Activated CD4-positive, CD25-positive, alpha-beta regulatory T cell treated with anti-CD3 and anti-CD28 coated beads, Interleukin-2, amount 50 U/mL, for 24 hours (primary cell): Measurements from ENCODE around the gene ACVR1B.
A peak's percentile ranks its signal among the peaks of the same experiment; 100 is the strongest.

Experiments
- ATAC-seq, 2 donors: fragments of 150-1000 bp; cut with Tn5 transposase; one replicate each; pipeline ENCODE4 v1.10.0; 2021; ENCODE audit warnings: mild to moderate bottlenecking in 1 of 2, moderate library complexity in 1 of 2

The ACVR1B gene

GRCh38 chr12:51951199-51951842 lies at the start of gene ACVR1B:
ACVR1B (plus strand) TSS chr12:51951699; CDS start chr12:51951744, 45 bp downstream.
- peak; percentile 94 to 96 for ATAC-seq

- no peak for ATAC-seq
These were observed 49.6 kb upstream of the ACVR1B start for GRCh38 chr12:51901881-51902280.

- no peak for ATAC-seq
These were observed 46.5 kb upstream of the ACVR1B start for GRCh38 chr12:51904951-51905470.

- no peak for ATAC-seq
These were observed 45.7 kb upstream of the ACVR1B start for GRCh38 chr12:51905471-51906429.

GRCh38 chr12:51906430-51907082 lies 44.9 kb upstream of the ACVR1B start:
- no peak for ATAC-seq

- ATAC-seq = no peak
These were observed 44.2 kb upstream of the ACVR1B start, which contains the start of gene ACVRL1 for GRCh38 chr12:51907083-51907855. ACVRL1 (plus strand) TSS chr12:51907504; CDS start chr12:51912475, 4,971 bp downstream.

GRCh38 chr12:51907856-51908425 lies 43.6 kb upstream of the ACVR1B start:
- ATAC-seq = no peak

- no peak for ATAC-seq
These were observed 42.5 kb upstream of the ACVR1B start for GRCh38 chr12:51908876-51909592.

- no peak for ATAC-seq
These were observed 41.3 kb upstream of the ACVR1B start for GRCh38 chr12:51910168-51910567.

- peak in 1 of 2 donors; percentile 17 for ATAC-seq
These were observed 40.8 kb upstream of the ACVR1B start for GRCh38 chr12:51910691-51911090.

- ATAC-seq = no peak
These were observed 40.2 kb upstream of the ACVR1B start for GRCh38 chr12:51911307-51911706.

GRCh38 chr12:51911788-51912711 lies 39.4 kb upstream of the ACVR1B start:
- ATAC-seq = no peak

- ATAC-seq = no peak
These were observed 38.1 kb upstream of the ACVR1B start for GRCh38 chr12:51913071-51914033.

GRCh38 chr12:51914034-51914923 lies 37.2 kb upstream of the ACVR1B start:
- no peak for ATAC-seq

GRCh38 chr12:51915003-51915625 lies 36.4 kb upstream of the ACVR1B start:
- no peak for ATAC-seq

- ATAC-seq = no peak
These were observed 35.5 kb upstream of the ACVR1B start for GRCh38 chr12:51915951-51916350.

- no peak for ATAC-seq
These were observed 34.4 kb upstream of the ACVR1B start for GRCh38 chr12:51917041-51917590.
